A549 (cell line): Measurements from ENCODE around the gene PRDM2. TPM values are rescaled to one million over a fixed set of nuclear protein-coding genes. Genes with fewer than 3 reads are reported as not detected.

Source experiments
- ATAC-seq, 2 experiments: fragments of 200-7000 bp in 1 of 2; fragments of >200 bp in 1 of 2; cut with Nextera tagmentation in 1 of 2; cut with Tn5 transposase in 1 of 2; 3 replicates each; pipeline versions ENCODE4 v1.8.0 to v1.9.1; 2018 to 2020; ENCODE audit warnings: mild to moderate bottlenecking in 1 of 2, moderate library complexity in 1 of 2
- CTCF ChIA-PET: fragments of 300-600 bp; sonication (Branson Sonifier 250); formaldehyde crosslinking; extraction: SDS; loops from one replicate; lab custom pipeline; 2021; ENCODE audit warnings: antibody characterized with exemption, inconsistent platforms; lab: Yijun Ruan, JAX
- POLR2A ChIA-PET: fragments of 350-600 bp; formaldehyde crosslinking; extraction: SDS; loops from one replicate; lab custom pipeline; 2021; ENCODE audit warnings: antibody characterized with exemption, inconsistent platforms; lab: Yijun Ruan, JAX
- DNase-seq, 2 experiments: peaks; one replicate each; pipeline versions ENCODE4 v3.0.0 to v3.0.0-alpha.2; 2011 to 2016; ENCODE audit warnings: low read depth in 1 of 2, low spot score in 1 of 2
- FAIRE-seq: peaks from 2 replicates; lab custom pipeline; 2011; peaks lifted over from hg19 to GRCh38; lab: Jason Lieb, UNC
- H3K27ac ChIP-seq, 2 experiments: fragments of >200 bp; sonication (Bioruptor Twin); formaldehyde crosslinking; 3 replicates each; pipeline ENCODE4 v1.5.1; 2016 to 2017
- H3K4me1 ChIP-seq: fragments of >200 bp; sonication (Bioruptor Twin); formaldehyde crosslinking; 3 replicates; pipeline ENCODE4 v1.6.1; 2016
- H3K4me2 ChIP-seq: fragments of >200 bp; sonication (Bioruptor Twin); formaldehyde crosslinking; 3 replicates; pipeline ENCODE4 v1.6.1; 2016
- H3K4me3 ChIP-seq: fragments of >200 bp; sonication (Bioruptor Twin); formaldehyde crosslinking; 3 replicates; pipeline ENCODE4 v1.5.1; 2016
- H3K9me3 ChIP-seq: fragments of >200 bp; sonication (Bioruptor Twin); formaldehyde crosslinking; 3 replicates; pipeline ENCODE4 v1.6.1; 2016
- CEBPB ChIP-seq, 2 experiments: fragments of >200 bp in 1 of 2; sonication (Bioruptor Twin) in 1 of 2; formaldehyde crosslinking in 1 of 2; IDR thresholded peaks; 2 replicates each; pipeline ENCODE4 v1.6.1; 2012 to 2016
- CHD4 ChIP-seq: fragments of 200-600 bp; sonication (generic); IDR thresholded peaks from 2 replicates; pipeline ENCODE4 v1.6.1; 2016; ENCODE audit warnings: antibody characterized with exemption, mild to moderate bottlenecking, borderline replicate concordance
- FOXS1 ChIP-seq: fragments of 250-450 bp; sonication (Bioruptor Pico); IDR thresholded peaks from 2 replicates; pipeline ENCODE4 v1.5.0; 2020; ENCODE audit warnings: mild to moderate bottlenecking, moderate library complexity
- HEYL ChIP-seq: fragments of 250-450 bp; sonication (Bioruptor Pico); IDR thresholded peaks from 2 replicates; pipeline ENCODE4 v1.8.0; 2021; ENCODE audit warnings: mild to moderate bottlenecking, moderate library complexity
- JUNB ChIP-seq: fragments of >200 bp; sonication (Bioruptor Twin); formaldehyde crosslinking; IDR thresholded peaks from 2 replicates; pipeline ENCODE4 v1.6.1; 2016
- NFE2L2 ChIP-seq: fragments of 150-350 bp; conservative IDR thresholded peaks from 2 replicates; pipeline ENCODE4 v1.6.1; 2014; ENCODE audit warnings: low read length
- NR3C1 ChIP-seq: fragments of >200 bp; sonication (Bioruptor Twin); formaldehyde crosslinking; IDR thresholded peaks from 3 replicates; pipeline ENCODE4 v1.6.1; 2017
- PHF8 ChIP-seq: fragments of 200-600 bp; sonication (generic); IDR thresholded peaks from 2 replicates; pipeline ENCODE4 v1.6.1; 2016; ENCODE audit warnings: low read depth, mild to moderate bottlenecking, antibody characterized with exemption, moderate library complexity, borderline replicate concordance
- RAD21 ChIP-seq, 2 experiments: fragments of >200 bp in 1 of 2; sonication (Bioruptor Twin) in 1 of 2; formaldehyde crosslinking in 1 of 2; IDR thresholded peaks in 1 of 2; conservative IDR thresholded peaks in 1 of 2; 2 replicates in 1 of 2; 3 replicates in 1 of 2; pipeline ENCODE4 v1.6.1; 2012 to 2018; ENCODE audit warnings: inconsistent platforms in 1 of 2
- RNF2 ChIP-seq: fragments of 200-600 bp; sonication (generic); IDR thresholded peaks from 2 replicates; pipeline ENCODE4 v1.6.1; 2016; ENCODE audit warnings: low read depth, mild to moderate bottlenecking, antibody characterized with exemption, moderate library complexity, borderline replicate concordance
- SREBF2 ChIP-seq: fragments of 450-650 bp; IDR thresholded peaks from 2 replicates; pipeline ENCODE4 v1.6.1; 2014; ENCODE audit warnings: mild to moderate bottlenecking, moderate library complexity
- TFCP2L1 ChIP-seq: fragments of 250-450 bp; sonication (Bioruptor Pico); IDR thresholded peaks from 2 replicates; pipeline ENCODE4 v1.5.0; 2021; ENCODE audit warnings: mild to moderate bottlenecking
- TP53 ChIP-seq: fragments of 250-450 bp; sonication (Bioruptor Pico); IDR thresholded peaks from 2 replicates; pipeline ENCODE4 v1.5.0; 2021; ENCODE audit warnings: mild to moderate bottlenecking, moderate library complexity
- ZFP36 ChIP-seq: fragments of 450-650 bp; IDR thresholded peaks from 2 replicates; pipeline ENCODE4 v1.6.1; 2014; ENCODE audit warnings: borderline replicate concordance; ENCODE audit not compliant: partially characterized antibody
- ZNF302 ChIP-seq: fragments of 250-450 bp; sonication (Bioruptor Pico); IDR thresholded peaks from 2 replicates; pipeline ENCODE4 v1.9.0; 2021; ENCODE audit warnings: inconsistent platforms, mild to moderate bottlenecking, moderate library complexity
- WGBS: methylation state at CpG from one replicate; pipeline ENCODE4 v1.1.6; 2017; ENCODE audit errors: missing lambda C conversion rate; 5-methylcytosine and 5-hydroxymethylcytosine counted together
- polyA plus RNA-seq, 4 experiments: library from polyadenylated mRNA; depleted of rRNA in 3 of 4; stranded (reverse); fragments of >200 nt; fragmentation: RNase III in 1 of 4; extraction: RNeasy Plus Mini Kit Qiagen cat#74134 plus additional on column Dnase treatment in 1 of 4; gene quantifications; 2 replicates in 3 of 4; 3 replicates in 1 of 4; pipeline ENCODE4 v1.2.3, GENCODE V29; 2011 to 2017
- TF ChIP-seq, protein P1 (sequence below): fragments of >200 bp; sonication (Bioruptor Twin); formaldehyde crosslinking; IDR thresholded peaks from 3 replicates; pipeline ENCODE4 v1.6.1; 2016
- TF ChIP-seq, protein P2 (sequence below): fragments of >200 bp; sonication (Bioruptor Twin); formaldehyde crosslinking; IDR thresholded peaks from 2 replicates; pipeline ENCODE4 v1.6.1; 2016
- TF ChIP-seq, protein P3 (sequence below): fragments of >200 bp; sonication (Bioruptor Twin); formaldehyde crosslinking; IDR thresholded peaks from 3 replicates; pipeline ENCODE4 v1.5.1; 2016

PRDM2 gene
- polyA plus RNA-seq, 2 of the 4 experiments (the other 2 are of a cell fraction) = 7.9 to 8.4 TPM

DNA sequence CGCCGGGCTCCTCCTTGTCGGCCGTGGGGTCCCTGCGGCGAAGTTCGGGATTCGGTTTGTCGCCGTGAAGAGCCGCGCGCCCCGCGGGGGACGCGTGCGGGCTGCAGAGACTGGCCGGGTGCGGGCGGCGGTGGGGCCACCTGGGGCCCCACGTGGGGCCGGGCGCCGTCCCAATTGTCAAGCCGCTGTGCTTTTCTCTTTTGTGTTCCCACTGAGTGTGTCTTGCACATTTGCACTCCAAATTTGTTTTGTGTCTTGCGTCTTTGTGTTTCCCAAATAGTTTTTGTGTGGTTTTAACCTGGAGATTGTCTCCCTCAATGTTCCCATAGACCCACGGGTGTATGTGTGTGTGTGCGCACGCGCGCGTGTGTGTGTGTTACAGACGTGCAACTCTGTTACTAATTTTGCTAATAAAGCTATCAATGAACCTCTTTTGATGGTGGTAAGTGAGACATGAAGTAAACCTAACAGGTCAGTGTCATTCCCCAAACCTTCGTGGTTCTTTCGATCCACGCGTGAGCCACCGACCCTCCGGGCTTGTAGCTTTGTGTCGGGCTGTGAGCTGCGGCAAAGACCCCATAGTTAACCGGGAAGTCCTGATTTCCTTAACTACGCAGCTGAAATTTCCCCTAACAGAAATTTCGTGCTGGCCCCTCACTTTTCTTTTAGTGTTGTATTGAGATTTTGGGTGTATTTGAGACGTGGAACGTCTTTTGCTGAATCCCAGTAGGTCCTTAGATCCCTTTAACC lies 708 bp downstream of the PRDM2 start:
- TF ChIP-seq, protein P1, sequence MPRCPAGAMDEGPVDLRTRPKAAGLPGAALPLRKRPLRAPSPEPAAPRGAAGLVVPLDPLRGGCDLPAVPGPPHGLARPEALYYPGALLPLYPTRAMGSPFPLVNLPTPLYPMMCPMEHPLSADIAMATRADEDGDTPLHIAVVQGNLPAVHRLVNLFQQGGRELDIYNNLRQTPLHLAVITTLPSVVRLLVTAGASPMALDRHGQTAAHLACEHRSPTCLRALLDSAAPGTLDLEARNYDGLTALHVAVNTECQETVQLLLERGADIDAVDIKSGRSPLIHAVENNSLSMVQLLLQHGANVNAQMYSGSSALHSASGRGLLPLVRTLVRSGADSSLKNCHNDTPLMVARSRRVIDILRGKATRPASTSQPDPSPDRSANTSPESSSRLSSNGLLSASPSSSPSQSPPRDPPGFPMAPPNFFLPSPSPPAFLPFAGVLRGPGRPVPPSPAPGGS = 0 out of 3 replicates have a peak, but pooled peaks have one; percentile 9
- no peak for TF ChIP-seq RNF2
- TF ChIP-seq PHF8 = 0 out of 2 replicates have a peak, but pooled peaks have one; percentile 0
- Histone ChIP-seq H3K4me2 (peak overlapping the region; percentile 82), H3K9me3 (no peaks in the 10 kb centered on the region; the same call in 2 of the 3 replicates), H3K4me1 (0 out of 3 replicates have a peak, but pooled peaks cover 4% of the 10 kb centered on the region), H3K27ac (peak overlapping the region; percentile 83 to 99), H3K4me3 (peak overlapping the region; percentile 71)
- no peak for FAIRE-seq
- 73% methylated on average over 23 of the region's 48 CpGs for WGBS
- peak; percentile 71 to 77 for ATAC-seq
- peak; percentile 4 to 6 for DNase-seq
- ChIA-PET POLR2A (no interaction called here), CTCF (no interaction called here)

DNA sequence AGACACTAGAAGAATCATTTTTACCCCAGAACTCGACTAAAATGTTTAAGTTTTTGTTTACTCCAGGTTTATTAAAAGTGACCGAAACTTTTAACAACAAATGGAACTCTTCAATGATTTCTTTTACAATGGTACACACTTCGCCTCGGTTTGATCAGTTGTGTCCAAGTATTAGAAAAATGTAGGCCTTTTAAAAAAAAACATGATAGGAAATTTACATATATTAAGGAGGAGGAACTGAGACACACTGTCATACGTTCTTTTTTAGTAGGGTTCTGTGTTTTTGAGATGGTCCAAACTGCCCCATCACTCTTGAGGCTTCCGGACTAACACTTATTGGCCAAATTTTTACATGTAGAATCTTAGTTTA lies 1.3 kb downstream of the PRDM2 start:
- ATAC-seq (no peak), DNase-seq (no peak), FAIRE-seq (no peak)
- 92% methylated on average over 6 of the region's 6 CpGs for WGBS
- POLR2A ChIA-PET = no interaction called here
- TF ChIP-seq NR3C1 (no peak), NFE2L2 (no peak), CHD4 (no peak), FOXS1 (CRISPR knock-in tag) (no peak), TFCP2L1 (CRISPR knock-in tag) (no peak)
- TF ChIP-seq, protein P2, sequence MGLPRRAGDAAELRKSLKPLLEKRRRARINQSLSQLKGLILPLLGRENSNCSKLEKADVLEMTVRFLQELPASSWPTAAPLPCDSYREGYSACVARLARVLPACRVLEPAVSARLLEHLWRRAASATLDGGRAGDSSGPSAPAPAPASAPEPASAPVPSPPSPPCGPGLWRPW = no peak
- H3K4me3 ChIP-seq = no peak overlapping the region
- H3K4me2 ChIP-seq = peak overlapping the region; percentile 82; the same call in 2 of the 3 replicates
- no peak overlapping the region for H3K27ac ChIP-seq
- H3K9me3 ChIP-seq = no peaks in the 10 kb centered on the region; the same call in 2 of the 3 replicates
- H3K4me1 ChIP-seq = 0 out of 3 replicates have a peak, but pooled peaks cover 4% of the 10 kb centered on the region
- CTCF ChIA-PET = no interaction called here

DNA sequence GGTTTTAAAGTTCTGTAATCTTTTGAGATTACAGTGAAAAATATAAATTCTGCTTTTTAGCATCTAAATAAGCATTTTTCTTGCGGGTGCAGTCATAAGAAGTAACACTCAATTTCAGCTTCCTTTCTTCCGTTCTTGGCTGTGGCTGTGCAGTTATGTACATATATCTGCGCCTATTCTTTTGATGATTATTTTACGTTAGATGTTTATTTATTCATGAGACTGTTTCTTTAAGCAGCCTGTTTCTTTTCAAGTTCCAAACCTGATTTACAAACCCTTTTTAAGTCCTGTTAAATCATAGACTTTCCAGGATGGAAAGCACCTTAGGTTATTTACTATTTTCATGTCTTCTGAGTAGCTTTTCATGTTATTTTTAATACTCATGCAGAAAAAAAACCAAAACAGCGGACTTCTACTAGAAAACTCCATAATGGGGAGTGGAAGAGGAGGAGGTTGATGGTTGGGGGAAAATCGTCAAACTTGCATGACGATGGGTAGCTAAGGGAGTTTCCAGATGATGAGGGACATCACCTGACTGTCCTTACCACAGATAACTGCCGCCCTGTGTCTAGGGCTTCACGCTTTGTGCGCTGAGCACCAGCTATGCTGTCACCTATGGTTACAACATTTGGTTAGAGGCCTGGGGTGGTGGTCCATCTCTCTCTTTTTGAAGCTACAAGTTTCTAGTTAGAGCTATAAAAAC lies 2.6 kb downstream of the PRDM2 start:
- no peak overlapping the region for H3K27ac ChIP-seq
- no peak for TF ChIP-seq ZFP36
- TF ChIP-seq CHD4 = no peak
- no peak for TF ChIP-seq CEBPB (IDR thresholded peaks at IDR 0.05)
- no peak for TF ChIP-seq ZNF302 (CRISPR knock-in tag)
- TF ChIP-seq, protein P3, sequence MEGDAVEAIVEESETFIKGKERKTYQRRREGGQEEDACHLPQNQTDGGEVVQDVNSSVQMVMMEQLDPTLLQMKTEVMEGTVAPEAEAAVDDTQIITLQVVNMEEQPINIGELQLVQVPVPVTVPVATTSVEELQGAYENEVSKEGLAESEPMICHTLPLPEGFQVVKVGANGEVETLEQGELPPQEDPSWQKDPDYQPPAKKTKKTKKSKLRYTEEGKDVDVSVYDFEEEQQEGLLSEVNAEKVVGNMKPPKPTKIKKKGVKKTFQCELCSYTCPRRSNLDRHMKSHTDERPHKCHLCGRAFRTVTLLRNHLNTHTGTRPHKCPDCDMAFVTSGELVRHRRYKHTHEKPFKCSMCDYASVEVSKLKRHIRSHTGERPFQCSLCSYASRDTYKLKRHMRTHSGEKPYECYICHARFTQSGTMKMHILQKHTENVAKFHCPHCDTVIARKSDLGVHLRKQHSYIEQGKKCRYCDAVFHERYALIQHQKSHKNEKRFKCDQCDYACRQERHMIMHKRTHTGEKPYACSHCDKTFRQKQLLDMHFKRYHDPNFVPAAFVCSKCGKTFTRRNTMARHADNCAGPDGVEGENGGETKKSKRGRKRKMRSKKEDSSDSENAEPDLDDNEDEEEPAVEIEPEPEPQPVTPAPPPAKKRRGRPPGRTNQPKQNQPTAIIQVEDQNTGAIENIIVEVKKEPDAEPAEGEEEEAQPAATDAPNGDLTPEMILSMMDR = no peak
- TF ChIP-seq SREBF2 = no peak
- TF ChIP-seq TP53 = no peak
- no peak for TF ChIP-seq HEYL
- no peak for TF ChIP-seq RAD21 (conservative IDR thresholded peaks at IDR 0.05 in 1 of 2, IDR thresholded peaks at IDR 0.05 in 1 of 2)
- no peak for TF ChIP-seq JUNB
- TF ChIP-seq, all 56 proteins: peak for 0
- ChIA-PET CTCF (interaction anchor here (0.9 to 1.1 kb wide), 2 partner anchors 11 to 37 kb away, joined by 3 read pairs; no protein-coding TSS in a partner anchor), POLR2A (interaction anchor here (1.2 kb wide), 1 partner anchor 47 kb away, joined by 3 read pairs; no protein-coding TSS in a partner anchor)
- Histone ChIP-seq H3K9me3 (no peaks in the 10 kb centered on the region; the same call in 2 of the 3 replicates), H3K4me1 (0 out of 3 replicates have a peak, but pooled peaks cover 4% of the 10 kb centered on the region), H3K4me2 (no peak overlapping the region), H3K4me3 (no peak overlapping the region)
- no peak for DNase-seq
- no peak for ATAC-seq
- FAIRE-seq = no peak
- WGBS = 91% methylated on average over 10 of the region's 10 CpGs
